Panc1 (cell line): ENCODE data around the gene MOV10L1. TPM values are rescaled to one million over a fixed set of nuclear protein-coding genes. Genes with fewer than 3 reads are reported as not detected.

Experiments
- ATAC-seq: fragments of 200-7000 bp; cut with Tn5 transposase; 2 replicates; pipeline ENCODE4 v1.9.1; 2020; ENCODE audit warnings: mild to moderate bottlenecking, moderate library complexity
- BruUV-seq: library from RNA; stranded (reverse); fragments of 400-500 nt; replicated peaks from 2 replicates; lab custom pipeline; 2021; lab: Mats Ljungman, UMichigan
- CTCF ChIA-PET: fragments of 300-600 bp; sonication (Branson Sonifier 250); formaldehyde crosslinking; loops from one replicate; lab custom pipeline; 2022; ENCODE audit warnings: antibody characterized with exemption; lab: Charles Lee
- POLR2A ChIA-PET: fragments of 300-600 bp; sonication (Branson Sonifier 250); formaldehyde crosslinking; loops from one replicate; lab custom pipeline; 2022; ENCODE audit warnings: antibody characterized with exemption; lab: Charles Lee
- DNase-seq: peaks from one replicate; pipeline ENCODE4 v3.0.0-alpha.2; 2010; ENCODE audit warnings: low read depth, low spot score
- H3K27ac ChIP-seq: 2 replicates; pipeline ENCODE4 v1.5.1; 2011; ENCODE audit warnings: mild to moderate bottlenecking, low read length, inconsistent platforms
- H3K27me3 ChIP-seq: fragments of 200-500 bp; sonication (Bioruptor generic); 2 replicates; pipeline ENCODE4 v1.6.0; 2014; ENCODE audit warnings: low read length, inconsistent platforms; ENCODE audit not compliant: control insufficient read depth, insufficient read depth
- H3K36me3 ChIP-seq: fragments of 200-500 bp; sonication (Bioruptor generic); 2 replicates; pipeline ENCODE4 v1.5.1; 2014; ENCODE audit warnings: inconsistent platforms, mild to moderate bottlenecking, low read length, moderate library complexity; ENCODE audit not compliant: control insufficient read depth, insufficient read depth
- H3K4me1 ChIP-seq: 2 replicates; pipeline ENCODE4 v1.5.1; 2011; ENCODE audit warnings: inconsistent platforms, mild to moderate bottlenecking, low read length, moderate library complexity; ENCODE audit not compliant: control insufficient read depth, insufficient read depth
- H3K4me3 ChIP-seq, 2 experiments: 2 replicates each; pipeline ENCODE4 v1.5.1; 2011 to 2012; ENCODE audit warnings: low read depth in 2 of 2, low read length in 2 of 2, mild to moderate bottlenecking in 2 of 2, inconsistent platforms in 1 of 2, moderate library complexity in 1 of 2
- H3K9me3 ChIP-seq: fragments of 200-500 bp; sonication (Bioruptor generic); 2 replicates; pipeline ENCODE4 v1.5.1; 2014; ENCODE audit warnings: low read depth, mild to moderate bottlenecking, inconsistent platforms, low read length, moderate library complexity; ENCODE audit not compliant: control insufficient read depth, insufficient read depth
- POLR2AphosphoS5 ChIP-seq: IDR thresholded peaks from 2 replicates; pipeline ENCODE4 v1.6.1; 2012; ENCODE audit warnings: mild to moderate bottlenecking, low read depth, low read length, moderate library complexity
- SIN3A ChIP-seq: IDR thresholded peaks from 2 replicates; pipeline ENCODE4 v1.6.1; 2012; ENCODE audit warnings: low read depth, mild to moderate bottlenecking, low read length, moderate library complexity, borderline replicate concordance; ENCODE audit not compliant: insufficient read depth
- TCF7L2 ChIP-seq: IDR thresholded peaks from 2 replicates; pipeline ENCODE4 v1.6.1; 2011; ENCODE audit warnings: mild to moderate bottlenecking, low read depth, low read length, inconsistent platforms
- in situ Hi-C: cut with HindIII; loops from 2 replicates; pipeline ENCODE4 v1.10.0; 2016; ENCODE audit warnings: low sequenced_read_pairs, low pct_unique_long_range_greater_than_20kb
- intact Hi-C: fragments of 100-400 bp; cut with micrococcal nuclease; formaldehyde crosslinking; loops from one replicate; pipeline ENCODE4 v1.10.0; 2022; ENCODE audit not compliant: unreplicated experiment
- total RNA-seq: library from RNA; stranded (reverse); gene quantifications from one replicate; pipeline ENCODE4 v1.2.1, GENCODE V29; 2021; ENCODE audit not compliant: unreplicated experiment
- TF ChIP-seq, protein P1 (sequence below), 2 experiments: IDR thresholded peaks; 2 replicates each; pipeline ENCODE4 v1.6.1; 2011 to 2012; ENCODE audit warnings: low read depth in 2 of 2, control low read depth in 1 of 2, low read length in 1 of 2, mild to moderate bottlenecking in 1 of 2, moderate library complexity in 1 of 2; ENCODE audit not compliant: insufficient read depth in 1 of 2
- TF ChIP-seq, protein P2 (sequence below): fragments of 450-650 bp; IDR thresholded peaks from 2 replicates; pipeline ENCODE4 v1.5.1; 2017; ENCODE audit warnings: mild to moderate bottlenecking

MOV10L1 gene
- total RNA-seq, 1 experiment from 2014 or later, result 0.10 TPM

DNA sequence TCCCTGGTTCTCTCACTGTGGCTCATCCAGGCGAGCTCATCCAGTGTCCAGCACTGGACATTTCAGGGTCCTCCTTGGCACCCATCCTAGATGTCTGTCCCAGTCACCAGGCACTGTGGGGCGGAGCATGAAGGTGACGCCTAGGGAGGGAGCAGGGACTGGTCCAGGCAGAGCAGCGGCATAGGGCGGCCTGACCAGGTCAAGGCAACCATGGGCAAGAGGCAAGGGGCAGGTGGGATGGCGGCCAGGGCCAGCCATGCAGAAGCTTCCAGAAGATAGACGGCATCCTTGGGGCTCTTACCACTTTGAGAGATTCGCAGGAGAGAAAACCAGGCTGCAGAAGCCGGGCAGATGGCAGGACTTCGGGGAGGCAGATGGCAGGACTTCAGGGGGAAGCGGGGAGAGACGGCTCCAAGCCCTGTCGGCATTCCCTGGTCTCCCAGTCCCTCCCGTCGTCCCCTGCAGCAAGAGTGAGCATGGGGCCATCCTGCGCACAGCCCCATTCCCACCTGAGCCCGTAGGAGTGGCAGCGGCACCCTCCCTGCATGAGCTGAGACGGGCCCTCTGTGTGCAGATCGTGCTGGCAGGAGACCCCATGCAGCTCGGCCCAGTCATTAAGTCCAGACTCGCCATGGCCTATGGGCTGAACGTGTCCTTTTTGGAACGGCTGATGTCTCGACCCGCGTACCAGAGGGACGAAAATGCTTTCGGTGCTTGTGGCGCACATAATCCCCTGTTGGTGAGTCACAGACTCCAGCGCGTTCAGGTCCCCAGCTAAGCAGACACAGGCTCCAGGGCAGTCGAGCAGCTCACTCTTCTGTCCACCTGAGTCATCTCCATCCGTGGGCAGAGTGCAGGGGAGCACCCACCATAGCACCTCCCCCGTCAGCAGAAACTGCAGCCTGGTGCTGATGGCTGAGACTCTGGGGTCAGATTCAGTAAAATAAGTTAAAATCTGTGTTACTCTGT lies 60.6 kb downstream of the MOV10L1 start:
- H3K27me3 ChIP-seq, result no peaks in the 10 kb centered on the region
- TF ChIP-seq, protein P1, sequence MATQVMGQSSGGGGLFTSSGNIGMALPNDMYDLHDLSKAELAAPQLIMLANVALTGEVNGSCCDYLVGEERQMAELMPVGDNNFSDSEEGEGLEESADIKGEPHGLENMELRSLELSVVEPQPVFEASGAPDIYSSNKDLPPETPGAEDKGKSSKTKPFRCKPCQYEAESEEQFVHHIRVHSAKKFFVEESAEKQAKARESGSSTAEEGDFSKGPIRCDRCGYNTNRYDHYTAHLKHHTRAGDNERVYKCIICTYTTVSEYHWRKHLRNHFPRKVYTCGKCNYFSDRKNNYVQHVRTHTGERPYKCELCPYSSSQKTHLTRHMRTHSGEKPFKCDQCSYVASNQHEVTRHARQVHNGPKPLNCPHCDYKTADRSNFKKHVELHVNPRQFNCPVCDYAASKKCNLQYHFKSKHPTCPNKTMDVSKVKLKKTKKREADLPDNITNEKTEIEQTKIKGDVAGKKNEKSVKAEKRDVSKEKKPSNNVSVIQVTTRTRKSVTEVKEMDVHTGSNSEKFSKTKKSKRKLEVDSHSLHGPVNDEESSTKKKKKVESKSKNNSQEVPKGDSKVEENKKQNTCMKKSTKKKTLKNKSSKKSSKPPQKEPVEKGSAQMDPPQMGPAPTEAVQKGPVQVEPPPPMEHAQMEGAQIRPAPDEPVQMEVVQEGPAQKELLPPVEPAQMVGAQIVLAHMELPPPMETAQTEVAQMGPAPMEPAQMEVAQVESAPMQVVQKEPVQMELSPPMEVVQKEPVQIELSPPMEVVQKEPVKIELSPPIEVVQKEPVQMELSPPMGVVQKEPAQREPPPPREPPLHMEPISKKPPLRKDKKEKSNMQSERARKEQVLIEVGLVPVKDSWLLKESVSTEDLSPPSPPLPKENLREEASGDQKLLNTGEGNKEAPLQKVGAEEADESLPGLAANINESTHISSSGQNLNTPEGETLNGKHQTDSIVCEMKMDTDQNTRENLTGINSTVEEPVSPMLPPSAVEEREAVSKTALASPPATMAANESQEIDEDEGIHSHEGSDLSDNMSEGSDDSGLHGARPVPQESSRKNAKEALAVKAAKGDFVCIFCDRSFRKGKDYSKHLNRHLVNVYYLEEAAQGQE (IDR thresholded peaks at IDR 0.05; ENCODE audit: insufficient read depth in 1 of 2, low read depth in 2 of 2, low read length in 1 of 2), result no peak
- no peak for TF ChIP-seq TCF7L2
- TF ChIP-seq, protein P2, sequence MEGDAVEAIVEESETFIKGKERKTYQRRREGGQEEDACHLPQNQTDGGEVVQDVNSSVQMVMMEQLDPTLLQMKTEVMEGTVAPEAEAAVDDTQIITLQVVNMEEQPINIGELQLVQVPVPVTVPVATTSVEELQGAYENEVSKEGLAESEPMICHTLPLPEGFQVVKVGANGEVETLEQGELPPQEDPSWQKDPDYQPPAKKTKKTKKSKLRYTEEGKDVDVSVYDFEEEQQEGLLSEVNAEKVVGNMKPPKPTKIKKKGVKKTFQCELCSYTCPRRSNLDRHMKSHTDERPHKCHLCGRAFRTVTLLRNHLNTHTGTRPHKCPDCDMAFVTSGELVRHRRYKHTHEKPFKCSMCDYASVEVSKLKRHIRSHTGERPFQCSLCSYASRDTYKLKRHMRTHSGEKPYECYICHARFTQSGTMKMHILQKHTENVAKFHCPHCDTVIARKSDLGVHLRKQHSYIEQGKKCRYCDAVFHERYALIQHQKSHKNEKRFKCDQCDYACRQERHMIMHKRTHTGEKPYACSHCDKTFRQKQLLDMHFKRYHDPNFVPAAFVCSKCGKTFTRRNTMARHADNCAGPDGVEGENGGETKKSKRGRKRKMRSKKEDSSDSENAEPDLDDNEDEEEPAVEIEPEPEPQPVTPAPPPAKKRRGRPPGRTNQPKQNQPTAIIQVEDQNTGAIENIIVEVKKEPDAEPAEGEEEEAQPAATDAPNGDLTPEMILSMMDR, result no peak
- TF ChIP-seq SIN3A, result no peak
- no peak for TF ChIP-seq POLR2AphosphoS5
- H3K36me3 ChIP-seq, result no peaks in the 10 kb centered on the region
- no peak overlapping the region for H3K27ac ChIP-seq
- CTCF ChIA-PET, result interaction anchor here (0.7 kb wide), 1 partner anchor 42 kb away, joined by 3 read pairs; no protein-coding TSS in a partner anchor
- POLR2A ChIA-PET, result no interaction called here
- H3K4me1 ChIP-seq, result no peaks in the 10 kb centered on the region
- no peak overlapping the region for H3K4me3 ChIP-seq
- no peak for ATAC-seq
- no TSS peak for BruUV-seq
- in situ Hi-C loops (no loop called here), intact Hi-C loops (no loop called here)
- H3K9me3 ChIP-seq, result no peaks in the 10 kb centered on the region
- DNase-seq, result no peak

- ChIA-PET CTCF (no interaction called here), POLR2A (no interaction called here)
- ATAC-seq, result no peak
Observed at GRCh38 chr22:50151571-50152537, 62.0 kb downstream of the MOV10L1 start.

More at GRCh38 chr22:50151571-50152537, 62.0 kb downstream of the MOV10L1 start:
- TF ChIP-seq, protein P1 (IDR thresholded peaks at IDR 0.05; ENCODE audit: insufficient read depth in 1 of 2, low read depth in 2 of 2, low read length in 1 of 2), result no peak
- TF ChIP-seq, protein P2, result no peak; the same call in 1 of the 2 replicates
- no peak for TF ChIP-seq SIN3A
- TF ChIP-seq TCF7L2, result no peak
- no peak for TF ChIP-seq POLR2AphosphoS5
- H3K4me3 ChIP-seq, result no peak overlapping the region
- DNase-seq, result no peak
- H3K4me1 ChIP-seq, result no peaks in the 10 kb centered on the region
- H3K27ac ChIP-seq, result no peak overlapping the region
- in situ Hi-C loops, result no loop called here
- H3K27me3 ChIP-seq, result no peaks in the 10 kb centered on the region
- BruUV-seq, result no TSS peak
- intact Hi-C loops, result no loop called here
- no peaks in the 10 kb centered on the region for H3K9me3 ChIP-seq
- no peaks in the 10 kb centered on the region for H3K36me3 ChIP-seq
